ENCODE measurements around the gene TINAG.

The TINAG gene

DNA sequence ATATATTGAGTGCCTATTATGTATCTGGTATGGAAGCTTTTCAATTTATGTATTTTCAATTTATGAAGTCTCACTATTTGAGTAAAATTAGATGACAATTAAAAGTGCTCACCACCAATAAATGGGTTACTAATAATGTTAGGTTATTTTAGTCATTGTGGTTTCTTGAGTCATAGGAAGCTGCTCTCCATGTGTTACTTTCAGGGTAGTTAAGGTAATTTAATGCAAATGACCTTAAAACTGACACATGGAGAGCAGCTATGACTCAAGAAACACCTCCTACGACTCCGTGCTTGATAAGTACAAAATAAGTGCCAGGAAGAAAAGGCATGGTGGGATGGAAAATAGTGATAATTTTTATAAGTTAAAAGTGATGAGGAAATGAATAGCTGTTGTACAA is 16.5 kb upstream of the TINAG start:
- Histone ChIP-seq H3K4me3 (ENCODE audit: low read length in 2 of 2) (no peak overlapping the region), H2AK5ac (ENCODE audit: low read depth, low read length) (no peak overlapping the region), H3K79me1 (ENCODE audit: low read depth, low read length) (no peaks in the 10 kb centered on the region), H3K4me2 (ENCODE audit: insufficient read depth, low read length, poor library complexity, severe bottlenecking) (no peak overlapping the region), H3K4ac (ENCODE audit: low read length) (no peak overlapping the region), H3K9me3 (replicated peaks in 1 of 2; ENCODE audit: control insufficient read depth in 2 of 2, insufficient read depth in 1 of 2, low read depth in 1 of 2, low read length in 2 of 2) (no peaks in the 10 kb centered on the region), H3K36me3 (replicated peaks in 1 of 2; ENCODE audit: control insufficient read depth in 2 of 2, insufficient read depth in 2 of 2, low read length in 2 of 2) (no peaks in the 10 kb centered on the region), H3K27me3 (ENCODE audit: control insufficient read depth in 3 of 3, insufficient read depth in 3 of 3, low read depth in 1 of 3, low read length in 3 of 3) (no peaks in the 10 kb centered on the region), H3K18ac (ENCODE audit: low read length) (no peak overlapping the region), H3K4me1 (ENCODE audit: control insufficient read depth in 2 of 2, insufficient read depth in 1 of 2, low read depth in 1 of 2, low read length in 2 of 2) (no peaks in the 10 kb centered on the region), H2BK5ac (ENCODE audit: low read length) (no peak overlapping the region), H4K8ac (ENCODE audit: low read depth, low read length) (no peak overlapping the region), H2BK120ac (ENCODE audit: low read depth, low read length) (no peak overlapping the region), H2BK15ac (ENCODE audit: low read length) (no peak overlapping the region), H3K23ac (ENCODE audit: low read depth, low read length, poor library complexity) (no peak overlapping the region), H3K14ac (ENCODE audit: low read length) (no peak overlapping the region), H4K91ac (ENCODE audit: low read depth, low read length, poor library complexity) (no peak overlapping the region), H3K9ac (ENCODE audit: low read depth, low read length, poor library complexity) (no peak overlapping the region), H3K27ac (replicated peaks; ENCODE audit: low read length) (no peak overlapping the region), H2AFZ (ENCODE audit: low read length) (no peak overlapping the region), H2BK12ac (ENCODE audit: low read length) (no peak overlapping the region)
- no peak for DNase-seq (ENCODE audit: low spot score)
- WGBS, 2 donors (ENCODE audit: extremely low coverage in 2 of 2, insufficient read length in 2 of 2, insufficient replicate concordance in 1 of 2): no CpG with 5 or more reads among the region's 2 CpGs

GRCh38 chr6:54294965-54295532 is 13.2 kb upstream of the TINAG start:
- Histone ChIP-seq H2BK5ac (ENCODE audit: low read length) (no peak overlapping the region), H3K36me3 (replicated peaks in 1 of 2; ENCODE audit: control insufficient read depth in 2 of 2, insufficient read depth in 2 of 2, low read length in 2 of 2) (no peaks in the 10 kb centered on the region), H4K8ac (ENCODE audit: low read depth, low read length) (peak overlapping the region; percentile 75), H3K23ac (ENCODE audit: low read depth, low read length, poor library complexity) (peak overlapping the region; percentile 29), H2AFZ (ENCODE audit: low read length) (no peak overlapping the region), H3K9ac (ENCODE audit: low read depth, low read length, poor library complexity) (no peak overlapping the region), H2BK12ac (ENCODE audit: low read length) (peak overlapping the region; percentile 92), H2AK5ac (ENCODE audit: low read depth, low read length) (no peak overlapping the region), H2BK15ac (ENCODE audit: low read length) (no peak overlapping the region), H3K18ac (ENCODE audit: low read length) (peak overlapping the region; percentile 62), H2BK120ac (ENCODE audit: low read depth, low read length) (peak overlapping the region; percentile 30), H4K91ac (ENCODE audit: low read depth, low read length, poor library complexity) (no peak overlapping the region), H3K27ac (replicated peaks; ENCODE audit: low read length) (no peak overlapping the region), H3K79me1 (ENCODE audit: low read depth, low read length) (no peaks in the 10 kb centered on the region), H3K4me2 (ENCODE audit: insufficient read depth, low read length, poor library complexity, severe bottlenecking) (no peak overlapping the region), H3K4me3 (ENCODE audit: low read length in 2 of 2) (peak overlapping the region in 1 of 2 donors; percentile 24), H3K4me1 (ENCODE audit: control insufficient read depth in 2 of 2, insufficient read depth in 1 of 2, low read depth in 1 of 2, low read length in 2 of 2) (no peaks in the 10 kb centered on the region), H3K9me3 (replicated peaks in 1 of 2; ENCODE audit: control insufficient read depth in 2 of 2, insufficient read depth in 1 of 2, low read depth in 1 of 2, low read length in 2 of 2) (no peaks in the 10 kb centered on the region), H3K14ac (ENCODE audit: low read length) (peak overlapping the region; percentile 61), H3K27me3 (ENCODE audit: control insufficient read depth in 3 of 3, insufficient read depth in 3 of 3, low read depth in 1 of 3, low read length in 3 of 3) (no peaks in the 10 kb centered on the region), H3K4ac (ENCODE audit: low read length) (no peak overlapping the region)
- DNase-seq (ENCODE audit: low spot score): no peak
- WGBS, 2 donors (ENCODE audit: extremely low coverage in 2 of 2, insufficient read length in 2 of 2, insufficient replicate concordance in 1 of 2): no CpG with 5 or more reads among the region's 8 CpGs

GRCh38 chr6:54299542-54300269 is 8.5 kb upstream of the TINAG start:
- Histone ChIP-seq H2BK12ac (ENCODE audit: low read length) (no peak overlapping the region), H2BK15ac (ENCODE audit: low read length) (no peak overlapping the region), H2AK5ac (ENCODE audit: low read depth, low read length) (no peak overlapping the region), H3K4me2 (ENCODE audit: insufficient read depth, low read length, poor library complexity, severe bottlenecking) (no peak overlapping the region), H3K27ac (replicated peaks; ENCODE audit: low read length) (no peak overlapping the region), H3K23ac (ENCODE audit: low read depth, low read length, poor library complexity) (no peak overlapping the region), H3K79me1 (ENCODE audit: low read depth, low read length) (no peaks in the 10 kb centered on the region), H3K9me3 (replicated peaks in 1 of 2; ENCODE audit: control insufficient read depth in 2 of 2, insufficient read depth in 1 of 2, low read depth in 1 of 2, low read length in 2 of 2) (no peaks in the 10 kb centered on the region), H3K27me3 (ENCODE audit: control insufficient read depth in 3 of 3, insufficient read depth in 3 of 3, low read depth in 1 of 3, low read length in 3 of 3) (no peaks in the 10 kb centered on the region), H3K4me3 (ENCODE audit: low read length in 2 of 2) (no peak overlapping the region), H2AFZ (ENCODE audit: low read length) (no peak overlapping the region), H3K36me3 (replicated peaks in 1 of 2; ENCODE audit: control insufficient read depth in 2 of 2, insufficient read depth in 2 of 2, low read length in 2 of 2) (no peaks in the 10 kb centered on the region), H2BK5ac (ENCODE audit: low read length) (no peak overlapping the region), H3K14ac (ENCODE audit: low read length) (no peak overlapping the region), H4K8ac (ENCODE audit: low read depth, low read length) (no peak overlapping the region), H2BK120ac (ENCODE audit: low read depth, low read length) (no peak overlapping the region), H3K4ac (ENCODE audit: low read length) (no peak overlapping the region), H4K91ac (ENCODE audit: low read depth, low read length, poor library complexity) (no peak overlapping the region), H3K9ac (ENCODE audit: low read depth, low read length, poor library complexity) (no peak overlapping the region), H3K18ac (ENCODE audit: low read length) (no peak overlapping the region), H3K4me1 (ENCODE audit: control insufficient read depth in 2 of 2, insufficient read depth in 1 of 2, low read depth in 1 of 2, low read length in 2 of 2) (no peaks in the 10 kb centered on the region)
- no CpG with 5 or more reads among the region's 2 CpGs for WGBS, 2 donors (ENCODE audit: extremely low coverage in 2 of 2, insufficient read length in 2 of 2, insufficient replicate concordance in 1 of 2)
- DNase-seq (ENCODE audit: low spot score): no peak

DNA sequence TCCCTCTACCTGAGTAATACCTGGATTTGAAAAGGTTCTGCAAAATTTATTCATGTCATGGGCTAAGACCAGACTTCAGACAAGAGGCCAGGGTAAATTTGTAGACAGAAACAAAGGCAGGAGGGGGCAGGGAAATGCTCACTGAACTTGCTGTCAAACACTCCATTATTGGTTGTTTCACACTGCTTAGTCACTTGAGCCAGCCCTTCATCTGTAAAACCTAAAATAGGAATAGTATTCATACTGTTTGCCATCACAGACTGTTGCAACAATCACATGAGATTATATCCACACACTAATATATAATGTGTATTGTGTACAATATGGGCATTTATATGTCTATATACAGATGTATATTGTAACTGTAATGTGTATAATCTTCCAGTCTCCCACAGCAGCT is 6.5 kb upstream of the TINAG start:
- Histone ChIP-seq H3K27me3 (ENCODE audit: control insufficient read depth in 3 of 3, insufficient read depth in 3 of 3, low read depth in 1 of 3, low read length in 3 of 3) (no peaks in the 10 kb centered on the region), H3K79me1 (ENCODE audit: low read depth, low read length) (no peaks in the 10 kb centered on the region), H2BK5ac (ENCODE audit: low read length) (no peak overlapping the region), H4K8ac (ENCODE audit: low read depth, low read length) (no peak overlapping the region), H2AK5ac (ENCODE audit: low read depth, low read length) (no peak overlapping the region), H3K14ac (ENCODE audit: low read length) (no peak overlapping the region), H3K4ac (ENCODE audit: low read length) (no peak overlapping the region), H3K36me3 (replicated peaks in 1 of 2; ENCODE audit: control insufficient read depth in 2 of 2, insufficient read depth in 2 of 2, low read length in 2 of 2) (no peaks in the 10 kb centered on the region), H3K4me1 (ENCODE audit: control insufficient read depth in 2 of 2, insufficient read depth in 1 of 2, low read depth in 1 of 2, low read length in 2 of 2) (no peaks in the 10 kb centered on the region), H3K9me3 (replicated peaks in 1 of 2; ENCODE audit: control insufficient read depth in 2 of 2, insufficient read depth in 1 of 2, low read depth in 1 of 2, low read length in 2 of 2) (no peaks in the 10 kb centered on the region), H2BK12ac (ENCODE audit: low read length) (no peak overlapping the region), H3K4me2 (ENCODE audit: insufficient read depth, low read length, poor library complexity, severe bottlenecking) (no peak overlapping the region), H2AFZ (ENCODE audit: low read length) (no peak overlapping the region), H2BK15ac (ENCODE audit: low read length) (no peak overlapping the region), H3K9ac (ENCODE audit: low read depth, low read length, poor library complexity) (no peak overlapping the region), H3K4me3 (ENCODE audit: low read length in 2 of 2) (no peak overlapping the region), H2BK120ac (ENCODE audit: low read depth, low read length) (no peak overlapping the region), H3K27ac (replicated peaks; ENCODE audit: low read length) (no peak overlapping the region), H3K23ac (ENCODE audit: low read depth, low read length, poor library complexity) (no peak overlapping the region), H4K91ac (ENCODE audit: low read depth, low read length, poor library complexity) (no peak overlapping the region), H3K18ac (ENCODE audit: low read length) (no peak overlapping the region)
- no peak for DNase-seq (ENCODE audit: low spot score)
